Subcutaneous abdominal adipose tissue (tissue), 5 donors: ENCODE results near the gene GALNT12.

Experiments used
- H3K27ac ChIP-seq: one replicate; pipeline ENCODE4 v1.7.0; 2013; ENCODE audit warnings: low read depth, mild to moderate bottlenecking, inconsistent platforms, low read length, moderate library complexity
- H3K27me3 ChIP-seq, 5 donors: one replicate each; pipeline ENCODE4 v1.7.0; 2013; ENCODE audit warnings: low read length in 5 of 5, inconsistent platforms in 1 of 5; ENCODE audit not compliant: control insufficient read depth in 5 of 5, insufficient read depth in 4 of 5
- H3K36me3 ChIP-seq, 5 donors: one replicate each; pipeline ENCODE4 v1.7.0; 2013; ENCODE audit warnings: low read length in 5 of 5; ENCODE audit not compliant: control insufficient read depth in 5 of 5, insufficient read depth in 5 of 5
- H3K4me1 ChIP-seq, 5 donors: one replicate each; pipeline ENCODE4 v1.7.0; 2013; ENCODE audit warnings: low read length in 5 of 5, mild to moderate bottlenecking in 3 of 5, moderate library complexity in 1 of 5; ENCODE audit not compliant: control insufficient read depth in 5 of 5, insufficient read depth in 5 of 5
- H3K4me3 ChIP-seq, 5 donors: one replicate each; pipeline ENCODE4 v1.7.0; 2013; ENCODE audit warnings: low read length in 5 of 5, low read depth in 1 of 5
- H3K9ac ChIP-seq, 5 donors: one replicate each; pipeline ENCODE4 v1.7.0; 2013; ENCODE audit warnings: low read length in 5 of 5, mild to moderate bottlenecking in 4 of 5, moderate library complexity in 3 of 5
- H3K9me3 ChIP-seq, 5 donors: one replicate each; pipeline ENCODE4 v1.7.0; 2013; ENCODE audit warnings: low read length in 5 of 5; ENCODE audit not compliant: control insufficient read depth in 5 of 5
- donor health status: healthy.
- donor health status: healthy.
- donor health status: healthy.
- donor health status: healthy.
- donor health status: healthy.

Gene GALNT12

DNA sequence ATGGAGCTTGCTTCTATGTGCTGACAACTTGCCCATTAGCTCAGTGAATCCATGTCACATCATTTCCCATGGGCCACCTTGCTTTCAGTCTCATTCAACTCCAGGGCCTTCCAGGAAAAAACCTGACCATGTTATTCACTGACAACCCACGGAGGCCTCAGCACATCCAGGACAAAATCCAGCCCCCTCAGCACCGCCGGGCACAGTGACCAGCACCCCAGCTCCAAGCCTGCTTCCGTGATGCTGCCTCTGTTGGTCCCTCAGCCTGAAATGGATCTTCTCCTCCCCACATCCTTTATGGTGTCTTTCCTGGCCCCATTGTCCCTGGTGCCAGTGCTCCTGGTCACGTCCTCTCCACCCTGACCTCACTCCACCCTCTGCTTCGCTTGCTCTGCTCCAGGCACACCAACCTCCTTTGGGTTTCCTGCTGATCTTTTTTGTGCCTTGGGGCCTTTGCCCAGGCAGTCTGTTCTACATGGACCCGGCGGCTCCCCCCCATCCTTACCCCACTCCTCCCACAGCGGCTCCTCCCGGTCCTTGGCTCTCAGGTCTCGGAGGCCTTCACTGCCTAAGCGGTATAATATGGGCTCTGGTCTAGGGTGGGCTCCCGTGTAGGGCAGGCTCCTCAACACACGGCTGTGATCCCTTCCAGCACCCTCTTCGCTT lies 36.1 kb upstream of the GALNT12 start:
- Histone ChIP-seq H3K9ac (no peak overlapping the region), H3K27ac (no peak overlapping the region), H3K27me3 (no peaks in the 10 kb centered on the region), H3K9me3 (no peaks in the 10 kb centered on the region), H3K4me1 (no peaks in the 10 kb centered on the region), H3K4me3 (no peak overlapping the region), H3K36me3 (peaks cover 0 to 66% (median 65%) of the 10 kb centered on the region in 5 donors)

DNA sequence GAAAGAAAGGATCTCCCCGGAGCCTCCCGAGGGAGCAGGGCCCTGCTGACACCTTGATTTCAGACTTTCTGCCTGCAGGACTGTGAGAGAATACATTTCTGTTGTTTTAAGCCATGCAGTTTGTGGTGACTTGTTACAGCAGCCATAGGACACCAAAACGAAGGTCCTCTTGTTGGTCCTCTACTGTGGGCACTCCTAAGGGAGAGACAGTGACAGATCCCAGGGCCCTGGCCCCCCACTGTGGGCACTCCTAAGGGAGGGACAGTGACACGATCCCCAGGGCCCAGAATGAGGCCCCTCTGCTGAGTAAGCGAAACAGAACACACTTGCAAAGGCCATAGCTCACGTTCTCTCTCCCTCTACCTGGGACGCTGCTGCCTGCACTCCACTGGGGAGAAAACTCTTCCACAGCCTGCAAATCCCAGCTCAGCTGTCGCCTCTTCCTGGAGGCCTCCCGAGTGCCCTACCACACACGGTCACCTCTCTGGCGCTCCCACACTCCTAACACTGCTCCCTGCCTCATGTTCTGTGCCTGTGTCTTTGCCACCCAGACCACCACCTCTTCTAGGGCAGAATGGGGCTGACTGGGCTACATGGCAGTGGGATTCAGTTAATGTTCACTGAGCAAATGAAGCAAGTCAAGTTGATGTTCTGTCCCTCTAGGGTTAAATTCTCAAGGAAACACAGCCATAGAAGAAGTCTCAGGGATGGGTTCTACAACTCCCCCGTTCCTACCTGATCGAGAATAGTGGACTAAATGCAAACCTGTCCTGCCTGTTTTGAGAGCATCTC lies 34.9 kb upstream of the GALNT12 start:
- Histone ChIP-seq H3K27ac (no peak overlapping the region), H3K4me1 (no peaks in the 10 kb centered on the region), H3K27me3 (no peaks in the 10 kb centered on the region), H3K9ac (no peak overlapping the region), H3K4me3 (no peak overlapping the region), H3K9me3 (no peaks in the 10 kb centered on the region), H3K36me3 (peaks cover 0 to 64% (median 60%) of the 10 kb centered on the region in 5 donors)

DNA sequence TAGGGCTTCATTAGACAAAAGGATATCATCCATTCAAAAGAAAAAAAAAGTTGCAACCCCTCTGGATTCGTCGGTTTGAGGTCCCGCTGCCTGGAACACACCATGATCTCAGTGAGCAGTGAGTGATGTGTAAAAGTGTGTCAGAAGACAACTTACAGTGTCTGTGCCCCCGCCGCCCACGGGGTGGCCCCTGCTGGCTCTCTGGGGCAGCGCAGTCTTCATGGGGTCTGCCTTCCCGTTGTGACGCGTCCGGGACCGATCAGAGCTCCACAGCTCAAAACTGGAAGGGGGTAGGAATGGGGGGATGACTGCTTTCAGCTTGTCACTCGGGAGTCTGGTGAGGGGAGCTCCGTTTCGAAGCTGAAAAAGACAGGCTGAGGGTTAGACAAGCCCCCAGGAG lies 33.7 kb upstream of the GALNT12 start:
- no peak overlapping the region for H3K27ac ChIP-seq
- no peaks in the 10 kb centered on the region for H3K4me1 ChIP-seq
- no peak overlapping the region for H3K9ac ChIP-seq
- H3K36me3 ChIP-seq, result peaks cover 0 to 57% (median 55%) of the 10 kb centered on the region in 5 donors
- H3K27me3 ChIP-seq, result no peaks in the 10 kb centered on the region
- H3K4me3 ChIP-seq, result no peak overlapping the region
- H3K9me3 ChIP-seq, result no peaks in the 10 kb centered on the region

DNA sequence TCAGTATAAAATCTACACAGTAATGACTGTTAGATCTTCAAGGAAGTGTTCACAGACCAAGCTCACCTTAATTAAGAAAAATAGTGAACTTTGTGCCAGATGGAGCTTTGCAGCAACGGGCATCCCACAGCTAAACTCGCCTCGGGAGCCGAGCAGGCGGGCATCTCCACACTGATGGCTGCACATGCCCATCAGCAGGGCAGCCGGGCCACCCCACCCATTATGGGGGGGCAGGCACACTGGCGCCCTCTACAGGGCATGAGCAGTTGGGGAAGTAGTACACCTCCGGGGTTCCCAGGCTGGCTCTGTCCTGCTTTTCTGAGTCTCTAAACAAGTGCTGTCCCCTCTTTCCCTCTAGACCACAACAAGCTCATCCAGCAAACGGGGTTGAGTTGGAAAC lies 32.7 kb upstream of the GALNT12 start:
- Histone ChIP-seq H3K27ac (no peak overlapping the region), H3K36me3 (peaks cover 0 to 60% (median 55%) of the 10 kb centered on the region in 5 donors), H3K4me1 (no peaks in the 10 kb centered on the region)

DNA sequence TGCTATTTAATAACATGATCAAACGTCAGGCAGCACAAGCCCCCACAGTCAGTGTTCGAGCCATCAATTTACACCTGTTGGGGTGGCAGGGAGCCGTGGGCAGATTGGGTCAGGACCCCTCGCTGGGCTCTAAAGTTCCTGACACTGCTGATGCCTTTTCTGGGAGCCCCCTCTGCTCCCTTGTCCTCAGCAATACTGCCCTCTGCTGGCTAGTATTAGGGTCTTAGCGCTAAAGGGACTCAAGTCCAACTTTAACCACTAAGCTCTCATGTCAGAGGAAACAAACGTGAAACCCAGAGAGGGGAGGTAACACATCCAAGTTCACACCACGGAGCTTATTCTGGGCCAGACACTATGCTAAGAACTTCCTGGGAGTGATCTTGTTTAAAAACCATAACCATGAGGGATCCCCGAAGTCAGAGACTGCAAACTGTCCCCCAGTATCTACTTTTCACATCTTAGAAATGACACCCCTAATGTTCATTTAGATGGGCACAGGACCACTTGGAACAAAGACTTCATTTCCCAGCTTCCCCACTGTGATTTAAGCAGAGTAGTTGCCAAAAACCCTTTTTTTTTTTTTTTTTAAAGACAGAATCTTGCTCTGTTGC lies 31.5 kb upstream of the GALNT12 start:
- Histone ChIP-seq H3K36me3 (peaks cover 0 to 49% (median 43%) of the 10 kb centered on the region in 5 donors), H3K4me1 (no peaks in the 10 kb centered on the region), H3K9me3 (no peaks in the 10 kb centered on the region), H3K27ac (no peak overlapping the region), H3K4me3 (no peak overlapping the region), H3K27me3 (no peaks in the 10 kb centered on the region), H3K9ac (no peak overlapping the region)

More for the DNA sequence above, 32.7 kb upstream of the GALNT12 start:
- Histone ChIP-seq H3K4me3 (no peak overlapping the region), H3K27me3 (no peaks in the 10 kb centered on the region), H3K9me3 (no peaks in the 10 kb centered on the region), H3K9ac (no peak overlapping the region)

DNA sequence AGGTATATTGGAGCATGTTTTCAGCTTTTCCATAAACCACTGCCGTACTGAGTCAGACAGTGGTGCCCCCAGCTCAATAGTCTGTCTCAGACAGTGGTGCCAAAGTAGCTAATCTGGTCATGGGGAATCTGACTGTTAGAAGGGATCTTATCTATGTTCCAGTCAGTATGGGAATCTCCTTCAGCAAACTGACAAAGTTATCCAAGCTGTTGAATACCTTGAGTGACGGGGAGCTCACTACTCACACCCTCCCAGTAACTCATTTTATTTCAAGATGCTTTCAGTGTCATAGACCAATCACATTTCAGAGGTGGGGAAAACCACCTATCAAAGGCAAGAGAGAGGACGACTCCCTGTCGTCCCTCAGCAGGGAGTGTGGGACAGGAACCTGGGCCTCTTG lies 29.9 kb upstream of the GALNT12 start:
- no peak overlapping the region for H3K27ac ChIP-seq
- H3K4me3 ChIP-seq, result no peak overlapping the region
- H3K9me3 ChIP-seq, result no peaks in the 10 kb centered on the region
- no peak overlapping the region for H3K9ac ChIP-seq
- no peaks in the 10 kb centered on the region for H3K27me3 ChIP-seq
- H3K4me1 ChIP-seq, result no peaks in the 10 kb centered on the region
- peaks cover 0 to 46% (median 36%) of the 10 kb centered on the region in 5 donors for H3K36me3 ChIP-seq

DNA sequence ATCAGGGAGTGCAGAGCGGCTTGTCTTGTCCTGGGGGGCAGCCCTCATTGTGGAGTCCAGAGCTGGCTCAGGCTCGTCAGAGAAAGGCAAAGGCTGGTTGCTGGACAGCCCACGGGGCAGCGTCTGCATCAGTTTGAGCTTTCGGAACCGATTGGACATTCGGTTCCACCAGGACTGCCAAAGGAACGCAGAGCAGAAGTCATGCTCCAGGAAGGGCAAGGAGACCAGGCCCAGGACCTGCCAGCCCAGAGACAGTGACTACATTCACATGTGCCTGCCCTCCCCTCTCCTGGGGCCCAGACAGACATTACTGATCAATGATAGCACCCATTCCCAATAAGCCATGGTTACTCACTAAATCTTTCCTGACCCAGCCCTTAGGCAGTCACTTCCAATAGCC lies 29.2 kb upstream of the GALNT12 start:
- no peaks in the 10 kb centered on the region for H3K4me1 ChIP-seq
- H3K9me3 ChIP-seq, result no peaks in the 10 kb centered on the region
- no peak overlapping the region for H3K4me3 ChIP-seq
- no peak overlapping the region for H3K9ac ChIP-seq
- H3K27ac ChIP-seq, result no peak overlapping the region
- no peaks in the 10 kb centered on the region for H3K27me3 ChIP-seq
- H3K36me3 ChIP-seq, result peaks cover 0 to 40% (median 29%) of the 10 kb centered on the region in 5 donors

DNA sequence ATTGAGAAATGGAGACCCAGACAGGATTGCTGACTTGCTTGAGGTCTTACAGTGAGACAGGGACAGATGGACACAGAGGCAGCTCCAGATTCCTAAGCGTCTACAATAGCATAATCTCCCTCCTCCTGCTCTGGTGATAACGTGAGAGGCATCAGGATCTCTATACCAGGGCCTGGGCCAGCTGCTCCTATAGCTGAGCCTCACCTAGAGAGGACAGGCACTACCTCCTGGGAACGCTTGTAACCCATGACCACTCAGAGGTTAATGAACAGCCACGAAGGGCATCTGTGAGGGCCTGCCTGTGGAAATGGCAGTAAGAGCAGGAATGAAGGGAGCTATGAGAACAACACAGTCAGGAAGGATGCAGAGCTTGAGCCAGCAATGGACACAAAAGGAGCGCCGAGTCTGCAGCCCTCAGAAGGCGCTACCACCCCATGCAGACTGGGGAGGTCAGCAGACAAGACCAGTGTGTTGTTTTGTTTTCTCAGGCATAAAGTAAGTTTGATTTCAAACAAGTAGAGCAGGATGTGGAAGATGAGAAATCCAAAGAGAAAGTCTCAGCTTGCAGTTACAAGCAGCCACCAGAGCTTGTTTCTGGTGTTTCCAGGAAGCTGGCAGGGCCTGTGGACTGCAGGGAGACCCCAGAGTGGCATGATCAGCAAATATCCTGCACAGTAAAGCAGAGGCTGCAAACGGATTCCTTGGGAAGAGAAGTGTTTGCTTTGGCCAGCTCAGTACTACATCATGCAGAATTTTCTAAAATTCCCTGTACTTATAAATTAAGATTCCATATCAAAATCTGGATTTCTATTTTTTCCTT lies 28.5 kb upstream of the GALNT12 start:
- H3K4me3 ChIP-seq, result no peak overlapping the region
- H3K4me1 ChIP-seq, result no peaks in the 10 kb centered on the region
- peaks cover 0 to 36% (median 30%) of the 10 kb centered on the region in 5 donors for H3K36me3 ChIP-seq
- no peaks in the 10 kb centered on the region for H3K9me3 ChIP-seq
- no peaks in the 10 kb centered on the region for H3K27me3 ChIP-seq
- no peak overlapping the region for H3K27ac ChIP-seq
- no peak overlapping the region for H3K9ac ChIP-seq

DNA sequence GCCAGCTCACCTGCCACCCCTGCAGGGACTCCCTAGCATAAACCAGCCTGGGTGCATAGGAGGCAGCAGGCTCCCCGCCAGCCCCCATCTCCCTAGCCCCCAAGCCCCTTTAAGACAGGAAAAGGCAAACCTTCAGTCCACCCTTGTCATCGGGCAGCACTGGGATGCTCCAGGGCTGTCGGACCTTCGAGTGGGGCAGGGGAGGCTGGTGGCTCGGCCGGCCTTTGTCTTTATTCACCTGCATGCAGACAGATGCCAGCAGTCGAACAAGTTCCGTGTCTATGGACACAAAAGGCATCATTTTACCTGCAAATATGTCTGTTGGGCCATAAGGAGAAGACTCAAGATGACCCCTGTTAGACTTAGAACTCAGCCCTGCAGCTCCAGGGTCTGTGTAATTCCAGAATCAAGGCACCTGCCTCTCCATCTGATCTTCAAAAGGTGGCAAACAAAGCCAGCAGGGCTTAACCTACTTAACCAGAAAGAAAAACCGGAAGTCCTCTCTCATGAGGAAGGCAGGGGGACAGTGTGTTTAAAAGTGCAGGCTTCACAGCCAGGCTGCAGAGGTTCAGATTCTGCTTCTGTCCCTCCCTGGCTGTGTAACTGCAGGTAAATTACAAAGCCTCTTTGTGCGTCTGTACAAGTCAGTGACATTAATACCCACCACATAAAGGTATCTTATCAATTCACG lies 27.3 kb upstream of the GALNT12 start:
- H3K4me1 ChIP-seq, result peaks cover 0 to 3% (median under 1%) of the 10 kb centered on the region in 5 donors
- no peaks in the 10 kb centered on the region for H3K27me3 ChIP-seq
- no peak overlapping the region for H3K27ac ChIP-seq
- peaks cover 0 to 34% (median 26%) of the 10 kb centered on the region in 5 donors for H3K36me3 ChIP-seq
- no peak overlapping the region for H3K9ac ChIP-seq
- no peak overlapping the region for H3K4me3 ChIP-seq
- no peaks in the 10 kb centered on the region for H3K9me3 ChIP-seq
